Stimulated activated CD4-positive, alpha-beta T cell treated with anti-CD3 and anti-CD28 coated beads, Interleukin-15, amount 100 ng/mL, for 1 hour (primary cell): ENCODE results near the gene TTLL10.

Experiments
- DNase-seq, 2 donors: peaks; one replicate each; pipeline ENCODE4 v3.0.0-alpha.2; 2020; ENCODE audit warnings: low read depth in 1 of 2, low spot score in 1 of 2

Gene TTLL10

GRCh38 chr1:1157426-1157913, 16.2 kb upstream of the TTLL10 start:
- DNase-seq: peak; percentile 40 to 47

- no peak for DNase-seq
These were observed 15.6 kb upstream of the TTLL10 start for GRCh38 chr1:1157914-1158710.

GRCh38 chr1:1160281-1160930, 13.3 kb upstream of the TTLL10 start:
- DNase-seq: no peak

GRCh38 chr1:1161078-1161682, 12.5 kb upstream of the TTLL10 start:
- DNase-seq: no peak

- no peak for DNase-seq
These were observed 12.0 kb upstream of the TTLL10 start for GRCh38 chr1:1161683-1162079.

GRCh38 chr1:1162597-1163537, 10.8 kb upstream of the TTLL10 start:
- DNase-seq: no peak

GRCh38 chr1:1163538-1164070, 10.1 kb upstream of the TTLL10 start:
- DNase-seq: no peak

- no peak for DNase-seq
These were observed 9.3 kb upstream of the TTLL10 start for GRCh38 chr1:1164361-1164700.

GRCh38 chr1:1164701-1165451, 8.8 kb upstream of the TTLL10 start:
- DNase-seq: no peak

- no peak for DNase-seq
These were observed 8.2 kb upstream of the TTLL10 start for GRCh38 chr1:1165485-1165884.

GRCh38 chr1:1165900-1166421, 7.7 kb upstream of the TTLL10 start:
- DNase-seq: no peak

GRCh38 chr1:1166642-1167397, 6.9 kb upstream of the TTLL10 start:
- DNase-seq: no peak

GRCh38 chr1:1167398-1167821, 6.3 kb upstream of the TTLL10 start:
- DNase-seq: no peak

- DNase-seq: no peak
These were observed 5.7 kb upstream of the TTLL10 start for GRCh38 chr1:1167841-1168450.

- DNase-seq: no peak
These were observed 4.9 kb upstream of the TTLL10 start for GRCh38 chr1:1168451-1169411.

- no peak for DNase-seq
These were observed 4.1 kb upstream of the TTLL10 start for GRCh38 chr1:1169429-1170214.
